ENCODE measurements around the gene PRRT1.
"Not testable (repeated sequence)": the region's sequence is repeated elsewhere in the genome, so short reads cannot be mapped to it uniquely, and the experiment has no call there.

The PRRT1 gene

DNA sequence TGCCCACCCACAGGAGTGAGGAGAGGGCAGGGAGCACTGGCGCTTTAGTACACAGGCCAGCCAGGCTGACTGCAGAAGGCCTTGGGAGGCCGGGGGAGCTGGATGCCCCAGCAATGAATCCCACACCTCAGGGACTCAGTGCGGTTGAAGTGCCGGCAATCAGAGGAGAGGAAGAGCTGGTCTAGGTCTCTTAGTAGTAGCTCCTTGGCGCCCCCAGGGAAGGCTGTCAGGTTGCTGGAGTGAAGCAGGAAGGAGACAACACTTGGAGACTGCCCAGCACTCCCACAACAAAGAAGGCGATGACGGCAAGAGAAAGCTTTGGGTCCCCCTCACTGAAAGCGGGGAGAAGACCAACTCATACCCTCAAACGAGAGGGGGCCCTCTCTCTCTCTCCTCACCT lies 34.3 kb downstream of the PRRT1 start:
- DNase-seq, result no peak

- no peak for DNase-seq
These were observed 35.1 kb downstream of the PRRT1 start for GRCh38 chr6:32116674-32117073.

DNA sequence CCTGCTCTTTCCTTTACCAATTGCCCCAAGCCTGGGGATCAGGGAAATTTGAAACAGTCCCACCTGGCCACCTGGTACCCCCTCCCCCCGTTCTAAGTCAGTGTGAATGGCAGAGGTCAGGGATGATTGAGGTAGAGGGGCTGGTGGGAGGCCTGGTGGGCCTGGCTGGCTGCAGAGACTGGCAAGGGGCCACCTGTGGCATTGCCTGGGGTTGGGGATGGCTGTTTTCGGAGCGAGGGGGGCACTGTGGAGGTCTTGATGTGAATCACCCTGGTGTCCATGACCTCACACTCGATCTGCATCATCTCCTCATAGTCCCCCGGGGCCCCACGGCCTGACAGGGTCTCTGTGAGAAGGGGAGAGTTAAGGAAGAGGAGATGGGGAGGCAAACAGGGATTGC lies 36.1 kb downstream of the PRRT1 start:
- DNase-seq, result no peak

- peak; percentile 76 for DNase-seq
These were observed 36.9 kb downstream of the PRRT1 start for GRCh38 chr6:32114796-32115195.

- DNase-seq, result peak; percentile 70
These were observed 38.1 kb downstream of the PRRT1 start for GRCh38 chr6:32113386-32114352.

DNA sequence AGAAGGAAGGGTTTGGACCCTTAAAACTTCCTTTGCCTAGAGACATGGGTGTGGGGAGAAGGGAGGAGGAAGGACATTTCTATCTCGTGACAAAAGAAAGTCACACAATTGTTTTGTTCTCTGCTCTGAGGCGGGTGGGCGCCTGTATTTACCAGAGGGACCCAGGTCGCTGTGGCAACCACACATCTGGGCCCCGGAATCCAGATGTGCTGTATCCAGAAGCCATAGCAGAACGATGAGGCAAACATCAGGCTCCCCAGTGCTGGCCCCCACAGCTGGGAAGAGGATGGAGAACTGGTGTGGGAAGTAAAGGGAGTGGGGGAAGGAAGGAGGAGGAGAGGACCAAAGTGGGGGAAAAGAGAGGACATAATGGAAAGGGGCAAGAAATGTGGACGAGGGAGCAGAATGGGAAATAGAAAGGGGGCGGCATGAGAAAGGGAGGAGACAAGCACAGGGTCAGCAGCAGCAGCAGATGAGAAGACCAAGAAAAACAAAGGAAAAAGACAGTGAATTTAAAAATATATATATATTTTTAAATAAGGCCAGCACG lies 39.2 kb downstream of the PRRT1 start:
- DNase-seq, result no peak

DNA sequence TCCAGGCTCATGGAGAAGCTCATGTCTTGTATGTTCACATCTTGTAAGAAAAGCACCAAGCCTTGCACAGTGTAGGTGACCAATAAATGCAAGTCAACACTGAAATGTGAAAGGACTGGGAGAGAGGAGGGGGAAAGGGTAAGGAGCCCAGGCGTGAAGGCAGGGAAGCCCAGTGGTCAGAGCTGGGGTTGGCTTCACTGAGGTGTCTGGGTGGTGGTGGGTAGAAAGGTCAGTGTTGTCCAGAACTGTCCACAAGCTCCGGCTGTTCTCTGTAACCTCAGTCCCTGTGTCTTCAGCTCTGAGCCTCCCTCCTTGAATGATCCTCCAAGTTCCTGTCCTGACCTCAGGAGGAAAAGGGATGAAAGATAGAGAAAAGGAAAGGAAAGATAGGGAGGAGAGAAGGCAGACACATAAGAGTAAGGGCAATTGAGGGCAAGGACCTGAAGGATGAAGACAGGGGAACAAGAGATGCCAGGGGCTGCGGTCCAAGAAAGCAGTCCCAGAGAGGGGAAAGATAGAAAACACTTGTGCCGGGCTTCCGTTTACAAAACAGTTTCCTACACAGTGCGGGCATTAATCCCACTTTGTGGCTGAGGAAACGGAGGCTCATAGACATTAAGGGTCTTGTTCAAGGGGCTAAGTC lies 40.2 kb downstream of the PRRT1 start:
- no peak for DNase-seq

DNA sequence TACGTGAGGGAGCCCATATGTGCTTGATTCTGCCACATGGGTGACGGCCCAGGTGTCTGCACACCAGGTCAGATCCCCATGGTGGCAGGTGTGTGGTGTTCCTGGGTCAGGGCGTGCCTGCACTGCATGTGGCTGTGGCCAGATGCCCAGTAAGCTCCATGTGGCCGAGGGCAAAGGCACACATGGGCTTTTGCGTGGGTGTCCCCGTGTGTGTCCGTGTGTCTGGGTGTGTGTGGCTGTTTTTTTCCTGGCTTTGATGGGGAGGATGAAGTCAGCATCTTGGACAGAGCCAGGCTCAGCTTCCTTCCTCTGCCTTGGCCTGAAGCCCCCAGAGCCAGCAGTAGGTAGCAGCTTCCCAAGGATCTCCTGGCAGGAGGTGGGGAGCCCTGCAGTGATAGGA lies 41.1 kb downstream of the PRRT1 start:
- no peak for DNase-seq

DNA sequence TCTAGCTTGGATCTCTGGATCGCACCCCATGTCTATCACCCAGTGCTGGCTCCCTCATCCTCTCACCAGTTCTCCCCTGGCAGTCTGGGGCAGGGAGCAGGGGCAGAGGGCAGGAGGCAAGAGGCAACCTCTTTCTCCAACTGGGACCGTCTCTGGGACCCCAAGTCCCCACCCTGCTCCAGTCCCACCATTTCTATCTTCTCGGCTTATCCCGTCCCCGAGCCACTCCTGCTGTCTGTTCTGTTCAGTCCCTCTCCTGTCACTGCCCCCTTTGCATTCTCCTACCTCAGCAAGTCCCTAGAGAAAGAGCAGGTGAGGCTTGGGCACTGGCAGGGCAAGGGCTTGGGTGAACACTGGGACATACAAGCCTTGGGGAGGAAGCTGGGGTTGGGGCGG lies 42.0 kb downstream of the PRRT1 start:
- DNase-seq, result no peak

DNA sequence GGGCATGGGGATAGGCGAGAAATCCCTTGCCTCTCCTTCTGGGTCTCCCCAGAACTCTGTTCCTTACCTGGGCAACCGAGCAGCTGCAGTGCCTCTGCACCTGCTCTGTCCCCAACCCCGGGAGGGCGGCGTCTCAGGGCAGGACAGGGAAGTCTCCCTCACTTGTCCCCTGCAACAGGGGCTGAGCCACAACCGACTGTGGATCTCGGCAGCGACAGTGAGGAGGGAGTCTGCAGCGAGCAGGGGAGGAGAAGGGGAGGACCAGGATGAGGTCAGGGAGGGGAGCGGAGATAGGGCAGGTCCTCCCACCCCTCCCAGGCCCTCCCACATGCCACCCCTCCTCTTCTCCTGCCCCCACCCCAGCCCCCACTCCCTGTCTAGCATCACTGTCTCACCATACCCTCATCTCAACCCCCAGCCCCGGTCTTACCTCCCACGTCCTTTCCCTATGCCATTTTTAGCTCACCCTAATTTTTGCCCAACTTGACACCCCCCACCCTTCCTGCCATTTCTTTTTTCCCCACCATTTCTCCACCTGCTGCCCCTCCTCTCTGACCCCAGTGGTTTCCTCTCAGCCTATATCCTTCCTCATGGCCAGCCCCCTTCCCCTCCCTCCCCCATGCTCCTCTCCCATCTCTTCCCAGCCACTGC lies 42.5 kb downstream of the PRRT1 start, which contains the start of gene TNXB:
TNXB (minus strand) TSS at position 225 of the 651 bp plus-strand sequence. CDS start 11,140 bp downstream, outside the sequence.
- no peak for DNase-seq

DNA sequence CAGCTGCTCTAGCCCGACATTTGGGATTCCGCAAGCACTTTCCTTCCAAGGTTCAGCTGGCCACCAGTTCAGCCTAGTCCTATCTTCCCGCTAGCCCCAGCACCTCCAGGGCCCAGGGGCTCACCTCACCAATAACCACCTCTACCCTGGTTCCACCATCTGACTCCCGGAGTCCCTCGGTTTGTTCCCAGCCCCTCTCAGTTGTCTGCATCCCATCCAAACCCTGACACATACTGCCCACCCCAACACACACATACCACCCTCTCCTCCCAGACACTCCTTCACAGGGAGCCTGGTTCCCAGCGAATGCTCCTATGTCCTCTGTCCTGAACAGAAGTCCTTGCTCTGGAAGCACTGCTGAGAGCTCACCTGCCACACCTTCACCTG lies 43.0 kb downstream of the PRRT1 start:
- no peak for DNase-seq

- peak; percentile 29 for DNase-seq
These were observed 43.6 kb downstream of the PRRT1 start for GRCh38 chr6:32108094-32108627.

DNA sequence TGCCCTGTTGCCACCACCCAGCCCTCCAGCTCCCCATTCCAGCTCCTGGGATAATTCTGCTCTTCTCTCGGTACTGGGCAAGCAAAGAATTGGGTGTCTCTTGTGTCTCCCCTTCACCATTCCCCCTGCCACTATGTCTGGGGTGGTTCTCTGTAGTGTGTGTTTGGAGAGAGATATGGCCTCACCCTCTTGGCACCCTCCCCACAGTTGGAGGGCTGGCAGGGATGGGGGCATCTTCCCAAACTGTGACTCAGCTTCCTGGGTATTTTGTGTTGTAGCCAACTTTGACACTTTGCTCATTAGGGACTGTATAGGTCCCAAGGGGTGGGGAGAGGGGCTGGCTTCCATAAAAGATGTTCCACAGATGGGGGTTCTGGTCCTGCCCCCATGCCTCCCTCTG lies 44.3 kb downstream of the PRRT1 start:
- DNase-seq, result no peak

- DNase-seq, result no peak
These were observed 46.3 kb downstream of the PRRT1 start for GRCh38 chr6:32105433-32105832.

- no peak for DNase-seq
These were observed 49.5 kb downstream of the PRRT1 start for GRCh38 chr6:32102255-32102654.

DNA sequence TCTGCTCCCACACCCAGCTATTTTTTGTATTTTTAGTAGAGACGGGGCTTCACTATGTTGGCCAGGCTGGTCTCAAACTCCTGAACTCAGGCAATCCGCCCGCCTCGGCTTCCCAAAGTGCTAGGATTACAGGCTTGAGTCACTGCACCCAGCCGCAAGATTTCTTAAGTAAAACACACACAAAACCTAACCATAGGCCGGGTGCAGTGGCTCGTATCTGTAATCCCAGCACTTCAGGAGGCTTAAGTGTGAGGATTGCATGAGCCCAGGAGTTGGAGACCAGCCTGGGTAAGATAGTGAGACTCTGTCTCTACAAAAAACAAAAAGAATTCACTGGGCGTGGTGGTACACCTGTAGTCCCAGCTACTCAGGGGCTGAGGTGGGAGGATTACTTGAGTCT lies 51.5 kb downstream of the PRRT1 start:
- DNase-seq, result not testable (repeated sequence)
